ENCODE results near the gene CALML3. TPM values are rescaled to one million over a fixed set of nuclear protein-coding genes. Genes with fewer than 3 reads are reported as not detected.
A peak's percentile ranks its signal among the peaks of the same experiment; 100 is the strongest.

The CALML3 gene
- total and polyA plus RNA-seq, 2 of the 13 experiments (the other 11 are each of a cell fraction or from before 2014, with no cell fraction given) = not detected

- Histone ChIP-seq H3K27ac (ENCODE audit: extremely low read length, insufficient read depth, low read length) (no peak overlapping the region), H3K79me2 (ENCODE audit: insufficient read depth, low read length) (no peaks in the 10 kb centered on the region), H3K27me3 (ENCODE audit: control insufficient read depth in 1 of 2, insufficient read depth in 2 of 2, low read length in 2 of 2) (no peaks in the 10 kb centered on the region), H4K20me1 (ENCODE audit: insufficient read depth, low read length) (no peaks in the 10 kb centered on the region), H3K9me3 (ENCODE audit: low read length) (no peaks in the 10 kb centered on the region), H3K9ac (ENCODE audit: insufficient read depth, low read depth, low read length) (no peak overlapping the region), H3K4me2 (ENCODE audit: low read depth, low read length) (no peak overlapping the region), H3K4me3 (replicated peaks in 1 of 3; ENCODE audit: insufficient read depth in 1 of 3, low read depth in 2 of 3, low read length in 3 of 3) (no peak overlapping the region), H3K36me3 (replicated peaks in 1 of 2; ENCODE audit: control insufficient read depth in 1 of 2, insufficient read depth in 2 of 2, low read length in 2 of 2) (no peaks in the 10 kb centered on the region), H3K4me1 (ENCODE audit: insufficient read depth, low read length) (peaks cover 100% of the 10 kb centered on the region), H2AFZ (ENCODE audit: low read length) (no peak overlapping the region)
- in situ Hi-C loops (cut with HindIII; ENCODE audit: extremely low pct_ligation_motif_present, low pct_unique_long_range_greater_than_20kb) = no loop called here
- intact Hi-C loops (cut with micrococcal nuclease; ENCODE audit: unreplicated experiment) = no loop called here
- TF ChIP-seq SRF (IDR thresholded peaks at IDR 0.05; ENCODE audit: low read depth, low read length) (peak; percentile 53; the same call in 1 of the 2 replicates), ZNF256 (CRISPR knock-in tag; conservative IDR thresholded peaks at IDR 0.05) (no peak), HOXA9 (CRISPR knock-in tag; IDR thresholded peaks at IDR 0.05; ENCODE audit: borderline replicate concordance) (no peak), ZNF687 (CRISPR knock-in tag; IDR thresholded peaks at IDR 0.05) (peak; percentile 35; the same call in 1 of the 2 replicates)
- no TSS peak for BruUV-seq (replicated peaks)
- ATAC-seq (no peak), DNase-seq (ENCODE audit: low spot score) (peak; percentile 51), FAIRE-seq (no peak)
- POLR2A ChIA-PET = interaction anchor here (0.6 to 1.6 kb wide), 2 partner anchors 17 to 717 kb away, joined by 3 to 7 read pairs; no protein-coding TSS in a partner anchor
- 72% methylated on average over 10 of the region's 10 CpGs for WGBS (ENCODE audit: low lambda C conversion rate)
- CTCF ChIA-PET (ENCODE audit: low intra/inter-chr PET ratio, low total read pairs) = no interaction called here
Observed at GRCh38 chr10:5531558-5532306, 7.0 kb downstream of the CALML3 start.

Data from HepG2 (cell line).